ENCODE measurements around the gene DDX25.

The DDX25 gene

DNA sequence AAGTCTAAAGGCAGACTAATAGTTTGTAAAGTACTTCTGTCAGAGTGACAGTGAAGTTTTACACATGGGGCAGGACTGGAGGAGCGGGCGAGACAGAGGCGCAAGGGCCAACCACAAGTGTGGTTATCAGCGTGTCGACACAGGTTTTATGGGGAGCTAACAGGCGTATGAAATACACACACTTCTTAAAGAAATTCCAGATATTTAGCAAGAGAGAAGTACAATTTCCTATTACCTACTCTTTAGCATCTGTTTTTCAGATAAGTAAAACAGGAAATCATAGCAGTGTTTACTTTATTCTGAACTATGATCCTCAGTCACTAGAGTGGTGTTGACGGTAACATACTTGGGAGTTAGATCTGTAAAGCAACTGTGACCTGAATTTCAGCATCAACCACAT, 64.0 kb downstream of the DDX25 start:
- in situ Hi-C loops (cut with MboI; ENCODE audit: low sequenced_read_pairs) = no loop called here

DNA sequence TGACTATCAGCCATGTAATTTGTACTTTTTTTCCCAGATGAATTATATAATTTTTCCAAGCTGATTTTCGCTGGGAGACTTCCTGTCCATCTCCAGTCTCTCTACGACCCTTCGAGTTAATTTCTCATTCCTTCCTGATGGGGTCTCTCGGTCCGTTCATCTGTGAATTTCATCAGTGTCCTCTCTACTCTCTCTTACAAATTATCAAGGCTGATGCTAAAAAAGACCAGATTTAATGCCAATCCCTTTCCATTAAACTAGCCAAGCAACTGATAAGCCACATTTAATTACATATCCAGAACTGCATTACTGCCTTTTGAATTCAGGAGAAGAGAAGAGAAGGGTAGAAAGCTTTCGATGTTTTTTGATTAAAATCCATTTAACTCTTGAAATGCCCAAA, 67.3 kb downstream of the DDX25 start:
- in situ Hi-C loops (cut with MboI; ENCODE audit: low sequenced_read_pairs) = no loop called here

- in situ Hi-C loops (cut with MboI; ENCODE audit: low sequenced_read_pairs) = no loop called here
Observed at GRCh38 chr11:125974284-125974683, 70.0 kb downstream of the DDX25 start.

DNA sequence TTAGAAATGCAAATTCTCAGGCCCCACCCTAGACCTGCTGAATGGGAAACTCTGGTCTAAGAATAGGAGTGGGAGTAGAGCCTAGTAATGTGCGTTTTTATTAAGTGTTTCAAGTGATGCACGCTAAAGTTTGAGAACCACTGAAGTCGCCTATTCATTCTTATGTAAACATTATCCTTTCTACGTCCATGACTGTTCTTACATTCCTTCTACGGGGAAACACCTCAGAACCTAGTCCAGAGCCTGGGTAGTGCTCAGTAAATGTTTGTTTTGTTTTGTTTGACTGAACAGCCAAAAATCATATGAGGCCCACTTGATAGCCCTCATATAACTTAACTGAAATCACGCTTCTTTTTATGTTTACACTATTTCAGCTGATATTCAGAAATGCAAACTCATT, 71.3 kb downstream of the DDX25 start:
- in situ Hi-C loops (cut with MboI; ENCODE audit: low sequenced_read_pairs) = no loop called here

GRCh38 chr11:125976156-125976555, 71.8 kb downstream of the DDX25 start:
- in situ Hi-C loops (cut with MboI; ENCODE audit: low sequenced_read_pairs) = no loop called here

DNA sequence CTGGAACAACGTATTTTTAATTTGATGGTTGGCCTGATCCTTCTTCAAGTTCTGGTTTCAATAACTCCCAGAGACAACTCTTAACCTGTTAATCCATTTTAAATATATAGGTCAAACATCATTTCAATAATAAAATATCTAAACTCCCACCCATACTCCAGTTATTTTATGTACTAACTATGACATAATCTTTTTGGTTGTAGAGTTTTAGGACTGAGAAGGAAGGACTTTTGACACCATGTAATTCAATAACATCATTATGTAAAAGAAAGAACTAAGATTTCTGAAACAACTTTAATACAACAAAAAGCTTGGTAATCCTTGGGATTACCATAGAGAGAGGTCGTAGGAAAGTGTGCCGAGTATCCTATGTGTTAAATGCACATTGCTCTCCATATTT, 73.0 kb downstream of the DDX25 start:
- in situ Hi-C loops (cut with MboI; ENCODE audit: low sequenced_read_pairs) = no loop called here

GRCh38 chr11:125978181-125978716, 73.9 kb downstream of the DDX25 start:
- in situ Hi-C loops (cut with MboI; ENCODE audit: low sequenced_read_pairs) = no loop called here
